ENCODE measurements around the gene SMYD1. TPM values are rescaled to one million over a fixed set of nuclear protein-coding genes. Genes with fewer than 3 reads are reported as not detected.

The SMYD1 gene
- total RNA-seq, 1 experiment from 2014 or later, result not detected

DNA sequence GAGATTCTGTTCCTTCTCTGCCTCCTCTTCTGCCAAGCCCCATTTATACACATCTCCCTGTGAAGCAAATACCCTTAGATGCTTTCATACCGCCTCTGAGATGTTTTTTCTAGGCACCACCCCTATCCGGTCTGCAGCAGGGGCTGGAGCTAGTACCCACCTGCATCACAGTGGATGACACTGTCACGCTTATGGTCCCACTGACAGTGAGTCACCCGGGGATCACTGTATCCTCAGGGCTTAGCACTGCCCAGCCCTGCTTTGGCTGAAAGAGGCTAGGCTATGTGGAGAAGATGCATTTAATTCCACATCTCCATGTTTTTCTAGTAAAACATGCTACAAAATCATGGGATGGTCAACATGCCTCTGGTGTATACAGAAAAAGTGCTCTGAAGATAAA lies 50.3 kb downstream of the SMYD1 start:
- Histone ChIP-seq H2AFZ (no peak overlapping the region), H3K79me2 (ENCODE audit: low read depth) (no peaks in the 10 kb centered on the region), H3K9me3 (ENCODE audit: insufficient read depth, low read depth) (no peaks in the 10 kb centered on the region), H3K27me3 (ENCODE audit: insufficient read depth, low read depth) (peaks cover 78% of the 10 kb centered on the region), H3K4me3 (no peak overlapping the region), H3K9me2 (ENCODE audit: insufficient read depth) (no peaks in the 10 kb centered on the region), H3K36me3 (ENCODE audit: low read depth) (no peaks in the 10 kb centered on the region), H3K4me2 (no peak overlapping the region), H3F3A (ENCODE audit: insufficient read depth, low read depth) (no peaks in the 10 kb centered on the region), H3K4me1 (replicated peaks; ENCODE audit: insufficient read depth) (no peaks in the 10 kb centered on the region), H3K27ac (no peak overlapping the region), H4K20me1 (ENCODE audit: insufficient read depth) (no peaks in the 10 kb centered on the region)
- POLR2A ChIA-PET (ENCODE audit: unreplicated experiment), result no interaction called here
- no peak for TF ChIP-seq EZH2 (IDR thresholded peaks at IDR 0.05; ENCODE audit: low read depth)
- TF ChIP-seq, protein P1, sequence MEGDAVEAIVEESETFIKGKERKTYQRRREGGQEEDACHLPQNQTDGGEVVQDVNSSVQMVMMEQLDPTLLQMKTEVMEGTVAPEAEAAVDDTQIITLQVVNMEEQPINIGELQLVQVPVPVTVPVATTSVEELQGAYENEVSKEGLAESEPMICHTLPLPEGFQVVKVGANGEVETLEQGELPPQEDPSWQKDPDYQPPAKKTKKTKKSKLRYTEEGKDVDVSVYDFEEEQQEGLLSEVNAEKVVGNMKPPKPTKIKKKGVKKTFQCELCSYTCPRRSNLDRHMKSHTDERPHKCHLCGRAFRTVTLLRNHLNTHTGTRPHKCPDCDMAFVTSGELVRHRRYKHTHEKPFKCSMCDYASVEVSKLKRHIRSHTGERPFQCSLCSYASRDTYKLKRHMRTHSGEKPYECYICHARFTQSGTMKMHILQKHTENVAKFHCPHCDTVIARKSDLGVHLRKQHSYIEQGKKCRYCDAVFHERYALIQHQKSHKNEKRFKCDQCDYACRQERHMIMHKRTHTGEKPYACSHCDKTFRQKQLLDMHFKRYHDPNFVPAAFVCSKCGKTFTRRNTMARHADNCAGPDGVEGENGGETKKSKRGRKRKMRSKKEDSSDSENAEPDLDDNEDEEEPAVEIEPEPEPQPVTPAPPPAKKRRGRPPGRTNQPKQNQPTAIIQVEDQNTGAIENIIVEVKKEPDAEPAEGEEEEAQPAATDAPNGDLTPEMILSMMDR (conservative IDR thresholded peaks at IDR 0.05), result no peak
- CTCF ChIA-PET, result no interaction called here
- no TSS peak for BruUV-seq (replicated peaks)
- intact Hi-C loops (cut with micrococcal nuclease; ENCODE audit: unreplicated experiment), result no loop called here
- DNase-seq, result no peak

DNA sequence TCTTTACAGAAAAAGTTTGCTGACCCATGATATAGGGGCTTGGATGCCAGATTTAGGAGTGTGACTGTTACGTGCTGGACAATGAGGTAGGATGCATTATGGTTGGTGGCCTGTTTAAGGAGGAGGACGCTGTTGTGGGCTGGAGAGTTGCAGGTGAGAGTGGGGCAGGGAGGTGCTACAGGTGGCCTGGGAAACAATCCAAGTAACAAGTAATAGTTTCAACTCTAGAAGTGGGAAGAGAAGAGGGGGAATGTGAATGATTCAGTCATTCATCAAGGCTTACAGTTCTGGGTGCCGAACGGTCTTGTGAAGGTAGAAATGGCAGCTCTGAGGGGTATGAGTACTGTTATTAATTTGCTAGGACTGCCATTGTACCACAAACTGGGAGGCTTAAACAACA lies 54.1 kb downstream of the SMYD1 start:
- peaks cover 78% of the 10 kb centered on the region for H3K27me3 ChIP-seq (ENCODE audit: insufficient read depth, low read depth)
- BruUV-seq (replicated peaks), result no TSS peak

DNA sequence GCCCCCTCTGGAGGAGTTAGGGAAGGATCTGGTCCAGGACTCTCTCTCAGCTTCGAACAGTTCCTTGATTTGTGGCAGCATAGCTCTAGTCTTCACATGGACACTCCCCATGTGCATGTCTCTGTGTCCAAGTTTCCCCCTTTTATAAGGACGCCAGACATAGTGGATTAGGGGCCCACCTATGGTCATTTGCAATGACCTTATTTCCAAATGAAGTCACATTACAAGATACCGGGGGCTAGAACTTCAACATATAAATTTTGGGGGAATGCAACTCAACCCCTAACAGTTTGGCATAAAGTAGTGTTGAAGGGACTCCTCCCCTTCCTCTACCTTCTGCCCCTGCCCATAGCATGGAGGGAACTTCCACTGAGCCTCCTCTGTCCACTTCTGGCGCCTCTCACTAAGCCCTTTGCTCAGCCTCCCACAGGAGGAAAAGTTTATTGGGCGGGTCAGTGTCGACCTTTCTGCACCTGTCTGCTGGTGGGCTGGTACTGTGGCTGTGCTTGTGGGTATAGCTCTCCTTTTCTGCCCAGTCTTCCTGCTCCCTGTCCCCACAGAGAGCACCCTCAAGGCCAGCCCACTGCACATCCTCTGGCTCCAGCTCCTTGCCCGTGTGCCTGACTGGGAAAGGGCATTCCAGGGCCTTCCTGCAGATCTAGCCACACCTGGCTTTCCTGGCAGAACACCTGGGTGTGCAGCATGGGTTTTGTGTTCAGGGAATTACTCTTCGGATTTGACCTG lies 54.7 kb downstream of the SMYD1 start:
- H3K9me2 ChIP-seq (ENCODE audit: insufficient read depth), result no peaks in the 10 kb centered on the region
- no peaks in the 10 kb centered on the region for H4K20me1 ChIP-seq (ENCODE audit: insufficient read depth)
- H3K4me3 ChIP-seq, result no peak overlapping the region
- peaks cover 78% of the 10 kb centered on the region for H3K27me3 ChIP-seq (ENCODE audit: insufficient read depth, low read depth)
- no peaks in the 10 kb centered on the region for H3K79me2 ChIP-seq (ENCODE audit: low read depth)
- CTCF ChIA-PET, result no interaction called here
- H3K36me3 ChIP-seq (ENCODE audit: low read depth), result no peaks in the 10 kb centered on the region
- no peaks in the 10 kb centered on the region for H3F3A ChIP-seq (ENCODE audit: insufficient read depth, low read depth)
- H3K4me2 ChIP-seq, result no peak overlapping the region
- DNase-seq, result no peak
- TF ChIP-seq, protein P1 (conservative IDR thresholded peaks at IDR 0.05), result no peak
- no peak for TF ChIP-seq EZH2 (IDR thresholded peaks at IDR 0.05; ENCODE audit: low read depth)
- H3K27ac ChIP-seq, result no peak overlapping the region
- no TSS peak for BruUV-seq (replicated peaks)
- H3K9me3 ChIP-seq (ENCODE audit: insufficient read depth, low read depth), result no peaks in the 10 kb centered on the region
- intact Hi-C loops (cut with micrococcal nuclease; ENCODE audit: unreplicated experiment), result no loop called here
- no peaks in the 10 kb centered on the region for H3K4me1 ChIP-seq (replicated peaks; ENCODE audit: insufficient read depth)
- POLR2A ChIA-PET (ENCODE audit: unreplicated experiment), result no interaction called here
- no peak overlapping the region for H2AFZ ChIP-seq

More for the DNA sequence above, 54.1 kb downstream of the SMYD1 start:
- Histone ChIP-seq H3K36me3 (ENCODE audit: low read depth) (no peaks in the 10 kb centered on the region), H3K79me2 (ENCODE audit: low read depth) (no peaks in the 10 kb centered on the region), H3K27ac (no peak overlapping the region), H2AFZ (no peak overlapping the region), H3K9me2 (ENCODE audit: insufficient read depth) (no peaks in the 10 kb centered on the region), H3K4me3 (no peak overlapping the region), H4K20me1 (ENCODE audit: insufficient read depth) (no peaks in the 10 kb centered on the region), H3K4me1 (replicated peaks; ENCODE audit: insufficient read depth) (no peaks in the 10 kb centered on the region), H3F3A (ENCODE audit: insufficient read depth, low read depth) (no peaks in the 10 kb centered on the region), H3K9me3 (ENCODE audit: insufficient read depth, low read depth) (no peaks in the 10 kb centered on the region), H3K4me2 (no peak overlapping the region)
- DNase-seq, result no peak
- TF ChIP-seq EZH2 (IDR thresholded peaks at IDR 0.05; ENCODE audit: low read depth), result no peak
- TF ChIP-seq, protein P1 (conservative IDR thresholded peaks at IDR 0.05), result no peak
- CTCF ChIA-PET, result no interaction called here
- intact Hi-C loops (cut with micrococcal nuclease; ENCODE audit: unreplicated experiment), result no loop called here
- POLR2A ChIA-PET (ENCODE audit: unreplicated experiment), result no interaction called here
